ENCODE measurements around the gene EDN2. TPM values are rescaled to one million over a fixed set of nuclear protein-coding genes. Genes with fewer than 3 reads are reported as not detected.

Gene EDN2
- total RNA-seq, 3 donors from 2014 or later: 2.3 to 3.8 TPM; not detected in 1

GRCh38 chr1:41493117-41493536 is 8.6 kb upstream of the EDN2 start:
- no peaks in the 10 kb centered on the region for H3K36me3 ChIP-seq
- H3K9me3 ChIP-seq: no peaks in the 10 kb centered on the region
- H3K27ac ChIP-seq: no peak overlapping the region
- no peak for DNase-seq (ENCODE audit: low spot score in 2 of 2)
- intact Hi-C loops (cut with DNase I; ENCODE audit: low total_unique reads): no loop called here
- H3K4me1 ChIP-seq: peaks cover 4 to 21% of the 10 kb centered on the region in 2 donors
- no peak overlapping the region for H3K4me3 ChIP-seq
- no peaks in the 10 kb centered on the region for H3K27me3 ChIP-seq
- TF ChIP-seq CTCF (IDR thresholded peaks at IDR 0.05): no peak
- no peak for TF ChIP-seq POLR2A (IDR thresholded peaks at IDR 0.05)
- TF ChIP-seq POLR2AphosphoS5 (IDR thresholded peaks at IDR 0.05): no peak

- intact Hi-C loops (cut with DNase I; ENCODE audit: low total_unique reads): no loop called here
Observed at GRCh38 chr1:41492341-41492848, 7.9 kb upstream of the EDN2 start.

GRCh38 chr1:41490911-41491310 is 6.4 kb upstream of the EDN2 start:
- no peak for DNase-seq (ENCODE audit: low spot score in 2 of 2)
- no peaks in the 10 kb centered on the region for H3K27me3 ChIP-seq
- no peaks in the 10 kb centered on the region for H3K36me3 ChIP-seq
- H3K27ac ChIP-seq: no peak overlapping the region
- H3K4me3 ChIP-seq: no peak overlapping the region
- TF ChIP-seq CTCF (IDR thresholded peaks at IDR 0.05): no peak
- H3K4me1 ChIP-seq: peaks cover 0 to 8% of the 10 kb centered on the region in 2 donors
- no peaks in the 10 kb centered on the region for H3K9me3 ChIP-seq
- intact Hi-C loops (cut with DNase I; ENCODE audit: low total_unique reads): no loop called here

More at GRCh38 chr1:41492341-41492848, 7.9 kb upstream of the EDN2 start:
- Histone ChIP-seq H3K27me3 (no peaks in the 10 kb centered on the region), H3K9me3 (no peaks in the 10 kb centered on the region), H3K27ac (no peak overlapping the region), H3K36me3 (no peaks in the 10 kb centered on the region), H3K4me3 (no peak overlapping the region), H3K4me1 (peaks cover 4 to 20% of the 10 kb centered on the region in 2 donors)
- no peak for DNase-seq (ENCODE audit: low spot score in 2 of 2)
- TF ChIP-seq POLR2AphosphoS5 (IDR thresholded peaks at IDR 0.05) (no peak), CTCF (IDR thresholded peaks at IDR 0.05) (peak in 1 of 3 donors; percentile 28)

GRCh38 chr1:41489561-41489960 is 5.1 kb upstream of the EDN2 start:
- intact Hi-C loops (cut with DNase I; ENCODE audit: low total_unique reads): no loop called here
- Histone ChIP-seq H3K27me3 (no peaks in the 10 kb centered on the region), H3K4me3 (no peak overlapping the region), H3K9me3 (no peaks in the 10 kb centered on the region), H3K27ac (no peak overlapping the region), H3K4me1 (peaks cover 0 to 14% of the 10 kb centered on the region in 2 donors), H3K36me3 (no peaks in the 10 kb centered on the region)
- TF ChIP-seq POLR2A (IDR thresholded peaks at IDR 0.05): no peak
- TF ChIP-seq POLR2AphosphoS5 (IDR thresholded peaks at IDR 0.05): no peak
- TF ChIP-seq CTCF (IDR thresholded peaks at IDR 0.05): no peak
- no peak for DNase-seq (ENCODE audit: low spot score in 2 of 2)

- Histone ChIP-seq H3K27me3 (no peaks in the 10 kb centered on the region), H3K4me3 (no peak overlapping the region), H3K36me3 (no peaks in the 10 kb centered on the region), H3K4me1 (peaks cover 0 to 26% of the 10 kb centered on the region in 2 donors), H3K9me3 (no peaks in the 10 kb centered on the region), H3K27ac (no peak overlapping the region)
- intact Hi-C loops (cut with DNase I; ENCODE audit: low total_unique reads): no loop called here
- no peak for TF ChIP-seq CTCF (IDR thresholded peaks at IDR 0.05)
- no peak for TF ChIP-seq POLR2AphosphoS5 (IDR thresholded peaks at IDR 0.05)
- no peak for TF ChIP-seq POLR2A (IDR thresholded peaks at IDR 0.05)
- no peak for DNase-seq (ENCODE audit: low spot score in 2 of 2)
Observed at GRCh38 chr1:41488040-41488951, 3.8 kb upstream of the EDN2 start.

All from breast epithelium (tissue), 4 donors.